HG03520 (cell line): Measurements from ENCODE around the gene BZW2.
"Not testable (repeated sequence)": the region's sequence is repeated elsewhere in the genome, so short reads cannot be mapped to it uniquely, and the experiment has no call there.

Experiments used
- ATAC-seq: cut with Tn5 transposase; IDR thresholded peaks from one replicate; pipeline ENCODE4 v1.9.1; 2021; ENCODE audit warnings: mild to moderate bottlenecking, moderate library complexity; ENCODE audit not compliant: unreplicated experiment

The BZW2 gene

GRCh38 chr7:16670021-16670420 is 24.0 kb downstream of the BZW2 start:
- ATAC-seq: no peak

- no peak for ATAC-seq
Measured at GRCh38 chr7:16670731-16671344, 24.9 kb downstream of the BZW2 start.

GRCh38 chr7:16671811-16672210 is 25.8 kb downstream of the BZW2 start:
- ATAC-seq: no peak

DNA sequence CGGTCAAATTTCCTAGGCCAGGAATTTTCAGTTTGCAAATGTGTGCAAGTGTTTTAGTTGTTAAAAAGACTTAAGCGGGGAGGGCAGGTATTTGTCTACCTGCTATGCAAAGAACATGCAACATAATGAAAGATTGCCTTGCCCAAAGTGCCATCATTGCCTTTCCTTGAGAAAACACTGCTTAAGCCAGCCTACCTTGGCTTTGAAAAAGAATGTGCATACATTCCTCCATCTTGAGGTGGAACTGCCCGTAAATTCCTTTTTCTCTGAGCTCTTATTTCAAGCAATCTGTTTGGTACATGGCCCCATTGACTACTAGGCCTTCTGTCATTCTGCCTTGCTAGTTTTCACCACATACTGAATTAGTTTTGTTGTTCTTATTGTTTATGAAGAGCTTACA is 29.3 kb downstream of the BZW2 start:
- ATAC-seq: no peak

- no peak for ATAC-seq
Measured at GRCh38 chr7:16677978-16678494, 32.1 kb downstream of the BZW2 start.

GRCh38 chr7:16678645-16679566 is 32.9 kb downstream of the BZW2 start:
- ATAC-seq: not testable (repeated sequence)

- ATAC-seq: no peak
Measured at GRCh38 chr7:16684935-16685334, 39.0 kb downstream of the BZW2 start.

- ATAC-seq: no peak
Measured at GRCh38 chr7:16685535-16685934, 39.6 kb downstream of the BZW2 start.

DNA sequence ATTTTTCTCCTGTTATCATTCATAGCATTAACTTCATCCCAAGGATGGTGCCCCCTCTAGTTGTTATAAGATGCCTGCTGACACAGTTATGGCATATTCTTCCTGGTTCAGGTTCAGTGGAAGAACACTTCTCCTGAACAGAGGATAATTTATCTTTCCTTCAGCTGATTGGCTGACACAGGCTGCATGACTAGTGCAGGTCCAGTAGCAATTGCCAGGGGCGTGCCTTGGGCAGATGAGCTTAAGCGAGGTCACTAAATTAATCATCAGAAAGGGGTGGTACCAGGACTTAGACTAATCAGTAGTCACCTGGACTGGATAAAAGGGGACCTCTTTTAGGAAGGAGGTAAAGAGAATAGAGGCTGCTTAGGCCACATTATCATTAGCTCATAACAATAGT is 42.3 kb downstream of the BZW2 start:
- ATAC-seq: no peak

DNA sequence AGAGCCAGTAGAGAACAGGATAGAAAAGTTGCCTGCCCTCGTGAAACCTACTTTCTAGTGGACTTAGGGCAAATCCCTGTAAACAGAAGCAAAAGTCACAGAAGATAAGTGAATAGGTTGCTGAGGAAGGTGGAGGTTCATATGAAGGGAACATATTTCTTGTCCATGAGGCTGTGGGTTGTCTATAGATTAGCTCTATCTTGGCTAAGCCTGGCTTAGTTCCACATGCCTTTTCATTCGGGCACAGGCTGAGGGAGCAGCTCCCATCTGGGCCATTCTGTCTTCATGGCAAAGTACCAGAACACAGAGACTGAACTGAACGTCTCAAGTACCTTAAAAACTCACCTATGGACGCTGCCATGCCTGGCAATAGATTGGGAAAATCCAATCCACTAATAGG is 45.3 kb downstream of the BZW2 start:
- ATAC-seq: no peak

DNA sequence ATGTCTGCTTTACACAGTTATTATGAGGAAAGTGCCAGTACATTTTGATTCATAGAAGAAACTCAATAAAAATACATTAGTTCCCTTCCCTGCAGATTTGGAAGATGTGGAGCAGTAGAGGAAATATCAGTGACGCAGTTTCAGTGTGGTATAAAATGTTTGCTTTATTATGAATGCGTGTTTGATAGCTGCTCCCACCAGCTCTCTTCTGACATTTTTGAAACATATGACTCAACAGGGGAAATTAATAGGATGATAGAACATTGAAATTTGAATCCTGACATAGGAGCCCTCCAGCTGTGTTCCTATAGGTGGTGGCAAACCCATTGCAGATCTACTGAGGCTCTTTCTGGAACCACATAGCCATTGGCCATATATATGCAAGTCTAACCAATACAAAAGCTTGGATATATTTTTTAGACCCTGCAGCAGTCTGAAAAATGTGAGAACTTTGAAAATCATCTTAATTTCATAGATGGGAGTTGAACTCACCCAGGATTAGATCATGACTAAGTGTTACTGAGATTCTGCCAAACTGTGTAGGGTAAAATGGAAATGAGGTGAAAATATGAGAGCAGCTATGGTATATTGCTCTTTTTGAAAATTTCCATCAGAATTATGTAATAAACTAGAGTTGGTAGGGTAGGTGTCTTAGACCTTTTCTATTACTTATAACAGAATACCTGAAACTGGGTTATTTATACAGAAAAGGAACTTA is 47.8 kb downstream of the BZW2 start:
- no peak for ATAC-seq

- no peak for ATAC-seq
Measured at GRCh38 chr7:16694806-16695205, 48.8 kb downstream of the BZW2 start.

- peak; percentile 56 for ATAC-seq
Measured at GRCh38 chr7:16695621-16696237, 49.7 kb downstream of the BZW2 start.

DNA sequence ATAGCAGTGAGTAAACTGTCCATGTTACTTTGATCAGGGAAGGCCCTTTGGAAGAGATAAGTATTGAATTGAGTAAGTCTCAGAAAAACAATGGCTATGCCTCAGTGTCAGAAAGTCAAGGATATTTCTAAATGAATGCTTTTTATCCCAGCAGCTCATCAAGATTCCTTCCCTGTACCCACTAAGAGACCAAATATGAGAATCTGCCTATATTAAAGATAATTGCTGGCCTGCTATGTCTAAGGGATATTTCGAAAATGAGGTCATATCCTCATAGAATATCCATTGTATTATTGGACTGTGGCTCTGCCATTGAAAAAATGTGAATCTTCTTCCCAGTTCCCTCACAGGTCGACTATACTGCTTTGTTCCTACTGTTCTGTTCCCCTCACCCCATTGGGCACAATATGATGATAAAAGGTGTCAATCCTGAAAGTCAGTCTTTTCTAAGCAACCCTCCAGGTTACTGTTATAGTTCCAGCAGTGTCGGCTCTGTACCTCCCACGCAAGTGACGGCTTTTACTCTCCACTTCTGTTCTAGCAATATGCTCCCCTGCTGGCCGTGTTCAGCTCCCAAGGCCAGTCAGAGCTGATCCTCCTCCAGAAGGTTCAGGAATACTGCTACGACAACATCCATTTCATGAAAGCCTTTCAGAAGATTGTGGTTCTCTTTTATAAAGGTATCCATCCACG is 51.7 kb downstream of the BZW2 start:
- no peak for ATAC-seq

DNA sequence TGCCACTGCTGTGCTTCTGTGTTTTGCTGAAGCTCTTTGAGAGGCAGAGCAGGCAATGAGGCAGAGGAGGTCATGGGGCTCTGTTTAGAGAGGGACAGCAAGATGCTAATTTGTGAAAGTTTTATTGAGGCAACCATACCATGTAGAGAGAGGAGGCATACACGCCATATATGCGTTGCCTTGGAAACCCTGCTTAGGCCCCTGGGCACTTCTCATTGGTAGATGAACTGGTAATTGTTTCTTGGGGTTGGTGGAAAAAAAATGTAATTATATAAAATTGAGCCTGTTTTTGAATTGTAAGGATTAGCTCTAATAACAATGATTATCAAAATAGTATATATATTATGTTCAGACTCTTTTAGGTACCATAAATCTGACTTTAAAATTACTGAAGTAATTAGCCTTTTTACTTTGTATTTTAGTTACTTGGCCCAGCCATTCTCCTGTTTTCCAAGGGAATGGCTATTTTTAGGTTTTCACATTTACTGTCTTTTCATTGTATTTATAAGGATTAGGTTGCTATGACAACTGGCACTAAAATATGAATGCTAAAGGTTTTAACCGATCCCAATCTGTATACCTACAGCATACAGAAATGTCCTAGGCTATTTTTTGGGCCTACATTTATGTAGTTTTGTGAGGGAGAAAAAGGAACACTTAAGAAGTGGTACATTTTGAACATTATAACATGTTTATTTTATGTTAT is 52.4 kb downstream of the BZW2 start:
- ATAC-seq: no peak

- ATAC-seq: no peak
Measured at GRCh38 chr7:16702441-16702840, 56.5 kb downstream of the BZW2 start.

- no peak for ATAC-seq
Measured at GRCh38 chr7:16708511-16708910, 62.5 kb downstream of the BZW2 start.

GRCh38 chr7:16708980-16709379 is 63.0 kb downstream of the BZW2 start:
- ATAC-seq: no peak

DNA sequence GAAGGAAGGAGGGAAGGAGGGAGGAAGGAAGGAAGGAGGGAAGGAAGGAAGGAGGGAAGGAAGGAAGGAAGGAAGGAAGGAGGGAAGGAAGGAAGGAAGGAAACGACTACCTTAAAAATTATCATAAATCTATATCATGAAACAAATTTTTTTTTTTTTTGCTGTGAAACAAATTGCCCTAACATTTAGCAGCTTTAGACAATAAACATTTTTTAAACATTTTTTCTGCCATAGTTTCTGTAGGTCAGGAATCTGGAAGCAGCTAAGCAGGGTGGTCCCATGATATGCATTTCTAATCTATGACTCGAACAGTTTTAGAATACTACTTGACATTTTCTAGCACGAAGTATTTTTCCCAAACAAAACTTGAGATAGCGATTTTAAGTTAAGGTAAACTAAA is 64.7 kb downstream of the BZW2 start:
- no peak for ATAC-seq

GRCh38 chr7:16711730-16712129 is 65.7 kb downstream of the BZW2 start:
- no peak for ATAC-seq
